H1 (cell line): ENCODE results near the gene ANO6. TPM values are rescaled to one million over a fixed set of nuclear protein-coding genes. Genes with fewer than 3 reads are reported as not detected.

Experiments
- CTCF ChIA-PET: fragments of 300-600 bp; sonication (Branson Sonifier 250); formaldehyde crosslinking; loops from one replicate; lab custom pipeline; 2021; ENCODE audit not compliant: partially characterized antibody; lab: Charles Lee
- POLR2A ChIA-PET: fragments of 300-600 bp; sonication (Branson Sonifier 250); formaldehyde crosslinking; loops from one replicate; lab custom pipeline; 2021; ENCODE audit warnings: inconsistent platforms; ENCODE audit not compliant: partially characterized antibody; lab: Charles Lee
- DNase-seq, 2 experiments: peaks; one replicate each; pipeline versions ENCODE4 v3.0.0 to v3.0.0-alpha.2; 2010 to 2022; ENCODE audit warnings: low spot score in 2 of 2, low read depth in 1 of 2, mixed read lengths in 1 of 2
- FAIRE-seq: peaks from 2 replicates; lab custom pipeline; 2011; peaks lifted over from hg19 to GRCh38; lab: Jason Lieb, UNC
- H2AFZ ChIP-seq: 2 replicates; pipeline ENCODE4 v1.8.1; 2012; ENCODE audit warnings: low read length, inconsistent platforms
- H2AK5ac ChIP-seq: 2 replicates; pipeline ENCODE4 v1.6.1; 2013; ENCODE audit warnings: low read depth, low read length
- H2BK120ac ChIP-seq: replicated peaks from 2 replicates; pipeline ENCODE3; 2013; ENCODE audit warnings: low read depth, low read length, inconsistent platforms
- H2BK12ac ChIP-seq: 2 replicates; pipeline ENCODE4 v1.6.1; 2013; ENCODE audit warnings: low read depth, low read length
- H2BK15ac ChIP-seq: 2 replicates; pipeline ENCODE4 v1.6.1; 2013; ENCODE audit warnings: low read length
- H2BK20ac ChIP-seq: 2 replicates; pipeline ENCODE4 v1.6.1; 2013; ENCODE audit warnings: low read length
- H2BK5ac ChIP-seq: 2 replicates; pipeline ENCODE4 v1.6.1; 2013; ENCODE audit warnings: low read depth, low read length
- H3K14ac ChIP-seq: 2 replicates; pipeline ENCODE4 v1.6.1; 2013; ENCODE audit warnings: inconsistent platforms; ENCODE audit not compliant: insufficient read length
- H3K18ac ChIP-seq: 2 replicates; pipeline ENCODE4 v1.6.1; 2013; ENCODE audit warnings: low read length; ENCODE audit errors: extremely low read depth
- H3K23ac ChIP-seq: 2 replicates; pipeline ENCODE4 v1.6.1; 2013; ENCODE audit warnings: inconsistent platforms; ENCODE audit not compliant: insufficient read length
- H3K23me2 ChIP-seq: 2 replicates; pipeline ENCODE4 v1.6.1; 2013; ENCODE audit warnings: low read depth, low read length
- H3K27ac ChIP-seq: 2 replicates; pipeline ENCODE4 v1.6.1; 2011; ENCODE audit warnings: low read depth, low read length, inconsistent platforms
- H3K27me3 ChIP-seq, 4 experiments: replicated peaks in 1 of 4; 1 replicate in 1 of 4; 2 replicates in 3 of 4; pipeline versions ENCODE4 v1.6.1 to v1.8.1; 2011 to 2013; ENCODE audit warnings: low read length in 3 of 4, mild to moderate bottlenecking in 3 of 4, inconsistent platforms in 2 of 4, mixed read lengths in 2 of 4, moderate library complexity in 1 of 4; ENCODE audit not compliant: control insufficient read depth in 3 of 4, insufficient read depth in 3 of 4; ENCODE audit errors: extremely low read depth in 1 of 4
- H3K36me3 ChIP-seq, 4 experiments: 2 replicates each; pipeline versions ENCODE4 v1.6.1 to v1.8.1; 2011 to 2013; ENCODE audit warnings: mild to moderate bottlenecking in 4 of 4, low read length in 3 of 4, moderate library complexity in 2 of 4, control low read depth in 1 of 4, inconsistent platforms in 1 of 4; ENCODE audit not compliant: insufficient read depth in 4 of 4, control insufficient read depth in 2 of 4
- H3K4ac ChIP-seq: replicated peaks from 2 replicates; pipeline ENCODE3; 2013; ENCODE audit warnings: low read length, low read depth, mixed read lengths, inconsistent platforms; ENCODE audit not compliant: insufficient read length
- H3K4me1 ChIP-seq, 4 experiments: replicated peaks in 1 of 4; 1 replicate in 1 of 4; 2 replicates in 3 of 4; pipeline versions ENCODE4 v1.6.1 to v1.8.1; 2011 to 2013; ENCODE audit warnings: low read length in 3 of 4, inconsistent platforms in 2 of 4, mixed read lengths in 1 of 4; ENCODE audit not compliant: insufficient read depth in 4 of 4, control insufficient read depth in 3 of 4
- H3K4me2 ChIP-seq, 2 experiments: 2 replicates each; pipeline versions ENCODE4 v1.6.1 to v1.8.1; 2011 to 2013; ENCODE audit warnings: low read depth in 2 of 2, low read length in 2 of 2, control low read depth in 1 of 2, inconsistent platforms in 1 of 2, mild to moderate bottlenecking in 1 of 2; ENCODE audit not compliant: insufficient read depth in 1 of 2
- H3K4me3 ChIP-seq, 4 experiments: fragments of 200-600, 300-600 bp in 1 of 4; sonication (generic), shearing (Covaris generic), sonication (Bioruptor Twin) in 1 of 4; 2 replicates each; pipeline versions ENCODE4 v1.5.1 to v1.8.1; 2011 to 2016; ENCODE audit warnings: low read length in 4 of 4, low read depth in 3 of 4, control low read depth in 2 of 4, inconsistent platforms in 2 of 4, mild to moderate bottlenecking in 2 of 4, mixed read lengths in 1 of 4, moderate library complexity in 1 of 4; ENCODE audit not compliant: insufficient read depth in 2 of 4; ENCODE audit errors: extremely low read depth in 1 of 4
- H3K56ac ChIP-seq: replicated peaks from 2 replicates; pipeline ENCODE3; 2013; ENCODE audit warnings: low read depth, mild to moderate bottlenecking, mixed read lengths, low read length, inconsistent platforms; ENCODE audit not compliant: insufficient read length
- H3K79me1 ChIP-seq: 2 replicates; pipeline ENCODE4 v1.6.1; 2013; ENCODE audit warnings: low read depth, low read length, control low read depth
- H3K79me2 ChIP-seq, 2 experiments: 2 replicates each; pipeline versions ENCODE4 v1.6.1 to v1.8.1; 2012 to 2013; ENCODE audit warnings: low read length in 2 of 2, mild to moderate bottlenecking in 2 of 2, inconsistent platforms in 1 of 2; ENCODE audit not compliant: insufficient read depth in 2 of 2, control insufficient read depth in 1 of 2
- H3K9ac ChIP-seq, 4 experiments: replicated peaks in 1 of 4; 1 replicate in 1 of 4; 2 replicates in 3 of 4; pipeline versions ENCODE4 v1.6.1 to v1.8.1; 2011 to 2013; ENCODE audit warnings: low read depth in 3 of 4, low read length in 3 of 4, control low read depth in 2 of 4, mild to moderate bottlenecking in 2 of 4, moderate library complexity in 2 of 4, inconsistent platforms in 1 of 4; ENCODE audit errors: extremely low read depth in 1 of 4
- H3K9me3 ChIP-seq, 2 experiments: 2 replicates each; pipeline versions ENCODE4 v1.6.1 to v1.8.1; 2012 to 2013; ENCODE audit warnings: mild to moderate bottlenecking in 2 of 2, moderate library complexity in 2 of 2, control low read depth in 1 of 2, inconsistent platforms in 1 of 2, low read depth in 1 of 2, low read length in 1 of 2, mixed read lengths in 1 of 2; ENCODE audit not compliant: insufficient read depth in 2 of 2
- H4K20me1 ChIP-seq, 2 experiments: replicated peaks in 1 of 2; 2 replicates each; pipeline versions ENCODE3 to v1.8.1; 2011 to 2013; ENCODE audit warnings: inconsistent platforms in 2 of 2, low read length in 2 of 2, mild to moderate bottlenecking in 1 of 2; ENCODE audit not compliant: insufficient read depth in 2 of 2, control insufficient read depth in 1 of 2
- H4K5ac ChIP-seq: 2 replicates; pipeline ENCODE4 v1.6.1; 2013; ENCODE audit warnings: low read length, low read depth, mixed read lengths, inconsistent platforms; ENCODE audit not compliant: insufficient read length
- H4K8ac ChIP-seq: 2 replicates; pipeline ENCODE4 v1.8.0; 2013; ENCODE audit warnings: mild to moderate bottlenecking, moderate library complexity, low read length, inconsistent platforms; ENCODE audit not compliant: insufficient read depth; ENCODE audit errors: extremely low read depth
- H4K91ac ChIP-seq: replicated peaks from 2 replicates; pipeline ENCODE3; 2013; ENCODE audit warnings: low read length, mixed read lengths, inconsistent platforms; ENCODE audit not compliant: insufficient read length
- GABPA ChIP-seq: IDR thresholded peaks from 2 replicates; pipeline ENCODE4 v1.6.1; 2011; ENCODE audit warnings: mild to moderate bottlenecking, low read length, moderate library complexity, borderline replicate concordance; ENCODE audit not compliant: insufficient read depth
- GTF2F1 ChIP-seq: IDR thresholded peaks from 2 replicates; pipeline ENCODE4 v1.6.1; 2012; ENCODE audit warnings: low read depth, low read length, improper control_type of control experiment, borderline replicate concordance
- HDAC6 ChIP-seq: IDR thresholded peaks from one replicate; pipeline ENCODE4 v1.7.1; 2012; ENCODE audit warnings: low read depth, mild to moderate bottlenecking, inconsistent platforms, low read length, moderate library complexity
- NANOG ChIP-seq: IDR thresholded peaks from 2 replicates; pipeline ENCODE4 v1.6.1; 2011; ENCODE audit warnings: low read length, low read depth, mild to moderate bottlenecking, inconsistent platforms; ENCODE audit not compliant: insufficient read depth, poor library complexity, severe bottlenecking
- RAD21 ChIP-seq, 2 experiments: IDR thresholded peaks in 1 of 2; conservative IDR thresholded peaks in 1 of 2; 2 replicates each; pipeline ENCODE4 v1.6.1; 2011; ENCODE audit warnings: low read depth in 2 of 2, low read length in 2 of 2, improper control_type of control experiment in 1 of 2, inconsistent platforms in 1 of 2, mild to moderate bottlenecking in 1 of 2, moderate library complexity in 1 of 2
- RXRA ChIP-seq: IDR thresholded peaks from 2 replicates; pipeline ENCODE4 v1.6.1; 2011; ENCODE audit warnings: low read depth, mild to moderate bottlenecking, low read length, moderate library complexity; ENCODE audit not compliant: insufficient read depth
- SIX5 ChIP-seq: IDR thresholded peaks from 2 replicates; pipeline ENCODE4 v1.6.1; 2011; ENCODE audit warnings: mild to moderate bottlenecking, low read depth, low read length
- WGBS, 2 experiments: shearing (Covaris generic) in 1 of 2; methylation state at CpG; one replicate each; pipeline versions ENCODE4 v1.1.6 to v1.1.7; 2013 to 2015; ENCODE audit warnings: low lambda C conversion rate in 2 of 2, mixed read lengths in 2 of 2, inconsistent platforms in 1 of 2, low coverage in 1 of 2, missing lambda C conversion rate in 1 of 2; ENCODE audit not compliant: insufficient replicate concordance in 2 of 2, insufficient coverage in 1 of 2, insufficient read length in 1 of 2; ENCODE audit errors: extremely low coverage in 1 of 2, missing lambda C conversion rate in 1 of 2; 5-methylcytosine and 5-hydroxymethylcytosine counted together
- polyA plus RNA-seq, 7 experiments: library from polyadenylated mRNA; depleted of rRNA in 3 of 7; stranded (reverse) in 5 of 7; unstranded in 2 of 7; fragments of >200 nt in 5 of 7; fragments of 200-250 nt in 2 of 7; gene quantifications; 1 replicate in 5 of 7; 2 replicates in 1 of 7; 4 replicates in 1 of 7; pipeline versions ENCODE4 v1.2.1 to v1.2.3, GENCODE V29; 2011 to 2013; ENCODE audit warnings: missing spikeins in 2 of 7, mixed read lengths in 2 of 7
- total RNA-seq: library from RNA; stranded (reverse); fragmentation: NEBNext Ultra II Directional; extraction: Animal tissue kit (Norgen Biotek cat#: 25700); gene quantifications from 2 replicates; pipeline ENCODE4 v1.2.1, GENCODE V29; 2021

Gene ANO6
- total and polyA plus RNA-seq, 2 of the 8 experiments (the other 6 are each of a cell fraction or from before 2014, with no cell fraction given): 15.1 to 39.7 TPM

DNA sequence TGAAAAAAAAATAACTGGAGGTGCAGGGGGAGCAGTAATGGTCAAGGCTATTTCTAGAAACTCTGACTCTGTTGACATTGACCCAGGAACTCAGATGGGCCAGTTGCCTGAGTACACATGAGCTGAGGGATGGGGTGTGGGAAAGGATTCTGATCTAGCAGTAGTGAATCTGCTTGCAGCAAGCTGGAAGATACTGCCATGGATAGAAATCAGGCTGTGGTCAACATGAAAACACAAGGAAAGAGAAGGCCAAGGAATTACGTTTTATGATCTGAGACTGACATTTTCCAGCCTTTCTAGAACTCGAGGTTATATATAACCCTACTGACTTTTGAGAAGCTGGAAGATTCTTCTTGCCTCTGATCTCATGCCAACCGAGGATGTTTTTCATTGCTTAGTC is 90.0 kb downstream of the ANO6 start:
- no peak overlapping the region for H3K27ac ChIP-seq
- CTCF ChIA-PET: no interaction called here
- H4K8ac ChIP-seq: no peak overlapping the region

More for the DNA sequence above, 90.0 kb downstream of the ANO6 start:
- Histone ChIP-seq H3K4me2 (no peak overlapping the region), H3K79me1 (no peaks in the 10 kb centered on the region; the same call in 1 of the 2 replicates), H3K23ac (no peak overlapping the region), H3K4ac (no peak overlapping the region), H2AK5ac (no peak overlapping the region), H3K14ac (no peak overlapping the region), H3K36me3 (no peaks in the 10 kb centered on the region)
- 89% methylated on average over 3 of the region's 3 CpGs; no CpG with 5 or more reads in 1 of the 2 experiments for WGBS, 2 experiments
- no peak for TF ChIP-seq SIX5
- TF ChIP-seq HDAC6: no peak
- TF ChIP-seq GABPA: no peak
- no peak for TF ChIP-seq RAD21 (IDR thresholded peaks at IDR 0.05 in 1 of 2, conservative IDR thresholded peaks at IDR 0.05 in 1 of 2; ENCODE audit: low read depth in 2 of 2, low read length in 2 of 2)
- TF ChIP-seq GTF2F1: no peak
- no peak for TF ChIP-seq RXRA
- TF ChIP-seq NANOG: no peak
- TF ChIP-seq, all 59 proteins: peak for 0
- no peak overlapping the region for H3K9ac ChIP-seq
- no peak for DNase-seq
- no peak overlapping the region for H2BK20ac ChIP-seq
- no peak overlapping the region for H2AFZ ChIP-seq
- H3K4me1 ChIP-seq: no peaks in the 10 kb centered on the region
- H4K20me1 ChIP-seq: peaks cover 0 to 1% of the 10 kb centered on the region in 2 experiments
- H4K5ac ChIP-seq: no peak overlapping the region
- no peak for FAIRE-seq
- no peak overlapping the region for H3K4me3 ChIP-seq
- POLR2A ChIA-PET: interaction anchor here (1.1 kb wide), 1 partner anchor 50 kb away, joined by 4 read pairs; no protein-coding TSS in a partner anchor
- H2BK5ac ChIP-seq: no peak overlapping the region
- peaks cover 0 to 1% (median 0%) of the 10 kb centered on the region in 4 experiments; a peak in 1 of 7 replicates for H3K27me3 ChIP-seq
- H4K91ac ChIP-seq: no peak overlapping the region
- H3K56ac ChIP-seq: no peak overlapping the region
- no peaks in the 10 kb centered on the region for H3K9me3 ChIP-seq
- no peak overlapping the region for H2BK12ac ChIP-seq
- no peak overlapping the region for H2BK120ac ChIP-seq
- no peaks in the 10 kb centered on the region; the same call in 1 of the 2 replicates for H3K23me2 ChIP-seq
- H2BK15ac ChIP-seq: no peak overlapping the region
- H3K79me2 ChIP-seq: no peaks in the 10 kb centered on the region
- H3K18ac ChIP-seq: no peak overlapping the region
